22Rv1 (cell line): ENCODE measurements around the gene STOM.

ENCODE experiments used
- H3K27ac ChIP-seq: fragments of 450-650 bp; 2 replicates; pipeline ENCODE4 v1.5.1; 2017
- ZFX ChIP-seq: fragments of 450-650 bp; IDR thresholded peaks from 2 replicates; pipeline ENCODE4 v1.6.1; 2017; ENCODE audit warnings: antibody characterized with exemption, borderline replicate concordance
- TF ChIP-seq, protein P1 (sequence below): fragments of 450-650 bp; IDR thresholded peaks from 2 replicates; pipeline ENCODE4 v1.5.1; 2017; ENCODE audit warnings: mild to moderate bottlenecking

The STOM gene

DNA sequence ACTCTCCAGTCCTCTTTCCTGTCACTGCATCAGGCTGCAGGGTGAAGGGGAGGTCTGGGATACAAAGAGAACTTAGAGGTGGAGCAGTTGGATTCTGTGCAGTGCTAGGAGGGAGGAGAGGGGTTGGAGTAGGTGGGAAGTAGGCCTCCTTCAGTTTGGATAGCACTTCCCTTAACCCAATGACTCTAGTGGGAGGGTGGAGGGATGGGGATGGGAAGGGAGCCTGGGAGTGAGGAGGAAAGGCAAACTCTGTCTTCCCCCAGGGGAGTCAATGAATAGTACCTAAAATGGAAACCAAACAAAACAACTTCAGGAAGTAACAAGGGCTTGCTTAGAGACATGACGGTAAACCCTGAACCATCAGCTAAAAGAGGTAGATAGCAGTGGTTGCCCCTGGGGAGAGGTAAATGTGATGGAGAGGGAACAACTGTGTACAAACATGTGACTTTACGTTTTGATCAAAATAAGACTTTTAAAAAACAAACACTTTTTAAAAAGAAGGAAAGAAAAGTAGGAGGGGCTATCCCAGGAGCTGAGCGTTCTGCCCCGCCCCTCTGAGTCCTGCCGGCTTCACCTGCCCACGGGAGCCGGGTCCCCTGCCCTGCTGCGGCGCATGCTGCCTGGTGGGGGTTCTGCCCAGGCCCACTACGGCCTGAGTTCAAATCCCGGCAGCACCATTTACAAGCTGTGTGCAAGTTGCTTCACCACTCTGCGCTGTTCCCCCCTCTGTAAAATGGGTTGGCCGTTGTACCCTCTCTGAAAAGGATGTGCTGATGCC, 71.2 kb downstream of the STOM start:
- TF ChIP-seq ZFX = no peak
- TF ChIP-seq, protein P1, sequence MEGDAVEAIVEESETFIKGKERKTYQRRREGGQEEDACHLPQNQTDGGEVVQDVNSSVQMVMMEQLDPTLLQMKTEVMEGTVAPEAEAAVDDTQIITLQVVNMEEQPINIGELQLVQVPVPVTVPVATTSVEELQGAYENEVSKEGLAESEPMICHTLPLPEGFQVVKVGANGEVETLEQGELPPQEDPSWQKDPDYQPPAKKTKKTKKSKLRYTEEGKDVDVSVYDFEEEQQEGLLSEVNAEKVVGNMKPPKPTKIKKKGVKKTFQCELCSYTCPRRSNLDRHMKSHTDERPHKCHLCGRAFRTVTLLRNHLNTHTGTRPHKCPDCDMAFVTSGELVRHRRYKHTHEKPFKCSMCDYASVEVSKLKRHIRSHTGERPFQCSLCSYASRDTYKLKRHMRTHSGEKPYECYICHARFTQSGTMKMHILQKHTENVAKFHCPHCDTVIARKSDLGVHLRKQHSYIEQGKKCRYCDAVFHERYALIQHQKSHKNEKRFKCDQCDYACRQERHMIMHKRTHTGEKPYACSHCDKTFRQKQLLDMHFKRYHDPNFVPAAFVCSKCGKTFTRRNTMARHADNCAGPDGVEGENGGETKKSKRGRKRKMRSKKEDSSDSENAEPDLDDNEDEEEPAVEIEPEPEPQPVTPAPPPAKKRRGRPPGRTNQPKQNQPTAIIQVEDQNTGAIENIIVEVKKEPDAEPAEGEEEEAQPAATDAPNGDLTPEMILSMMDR = no peak
- no peak overlapping the region for H3K27ac ChIP-seq

DNA sequence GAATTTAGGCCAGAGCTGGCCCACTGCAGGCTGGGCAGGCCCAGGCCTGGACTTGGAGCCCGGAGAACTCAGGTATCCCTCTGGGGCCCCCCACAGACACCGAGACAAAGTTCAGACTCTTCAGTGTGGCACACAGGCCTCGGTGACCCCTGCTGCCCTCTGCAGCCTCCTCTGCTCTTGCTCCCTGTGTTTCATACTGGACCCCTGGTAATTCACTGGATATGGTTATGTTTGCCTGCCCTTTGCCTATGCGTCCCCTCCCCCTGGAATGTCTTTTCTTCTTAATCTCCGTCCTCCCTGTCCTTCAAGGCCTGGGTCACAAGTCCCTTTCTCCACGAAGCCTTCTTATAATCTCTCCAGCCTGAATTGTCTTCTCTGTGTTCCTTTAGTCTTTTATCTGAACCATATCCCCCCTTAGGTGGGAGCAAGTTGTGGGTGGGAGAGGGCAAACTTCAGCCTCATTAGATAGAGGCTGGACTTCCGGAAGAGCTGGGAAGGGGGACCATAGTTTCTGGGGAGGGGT, 72.0 kb downstream of the STOM start:
- TF ChIP-seq ZFX = no peak
- TF ChIP-seq, protein P1 = no peak

DNA sequence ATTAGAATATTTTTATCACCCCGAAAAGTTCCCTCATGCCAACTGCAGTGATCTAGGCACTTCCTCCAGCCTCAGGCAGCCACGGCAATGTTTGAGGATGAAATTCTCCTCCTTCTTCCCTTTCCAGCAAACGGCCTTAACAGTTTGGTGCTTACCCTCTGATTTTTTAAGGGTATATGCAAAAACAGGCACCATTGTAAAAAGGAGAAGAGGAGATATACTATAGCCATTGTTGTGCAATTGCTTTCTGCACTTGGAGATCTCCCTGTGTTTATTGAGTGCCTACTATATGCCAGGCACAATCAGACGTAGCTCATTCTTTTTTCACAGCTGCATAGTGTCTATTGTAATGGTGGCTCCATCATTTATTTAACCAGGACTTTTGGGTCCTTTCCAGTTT, 72.7 kb downstream of the STOM start:
- no peak overlapping the region for H3K27ac ChIP-seq
- TF ChIP-seq, protein P1 = no peak
- TF ChIP-seq ZFX = no peak

More for the DNA sequence above, 72.0 kb downstream of the STOM start:
- H3K27ac ChIP-seq = no peak overlapping the region

DNA sequence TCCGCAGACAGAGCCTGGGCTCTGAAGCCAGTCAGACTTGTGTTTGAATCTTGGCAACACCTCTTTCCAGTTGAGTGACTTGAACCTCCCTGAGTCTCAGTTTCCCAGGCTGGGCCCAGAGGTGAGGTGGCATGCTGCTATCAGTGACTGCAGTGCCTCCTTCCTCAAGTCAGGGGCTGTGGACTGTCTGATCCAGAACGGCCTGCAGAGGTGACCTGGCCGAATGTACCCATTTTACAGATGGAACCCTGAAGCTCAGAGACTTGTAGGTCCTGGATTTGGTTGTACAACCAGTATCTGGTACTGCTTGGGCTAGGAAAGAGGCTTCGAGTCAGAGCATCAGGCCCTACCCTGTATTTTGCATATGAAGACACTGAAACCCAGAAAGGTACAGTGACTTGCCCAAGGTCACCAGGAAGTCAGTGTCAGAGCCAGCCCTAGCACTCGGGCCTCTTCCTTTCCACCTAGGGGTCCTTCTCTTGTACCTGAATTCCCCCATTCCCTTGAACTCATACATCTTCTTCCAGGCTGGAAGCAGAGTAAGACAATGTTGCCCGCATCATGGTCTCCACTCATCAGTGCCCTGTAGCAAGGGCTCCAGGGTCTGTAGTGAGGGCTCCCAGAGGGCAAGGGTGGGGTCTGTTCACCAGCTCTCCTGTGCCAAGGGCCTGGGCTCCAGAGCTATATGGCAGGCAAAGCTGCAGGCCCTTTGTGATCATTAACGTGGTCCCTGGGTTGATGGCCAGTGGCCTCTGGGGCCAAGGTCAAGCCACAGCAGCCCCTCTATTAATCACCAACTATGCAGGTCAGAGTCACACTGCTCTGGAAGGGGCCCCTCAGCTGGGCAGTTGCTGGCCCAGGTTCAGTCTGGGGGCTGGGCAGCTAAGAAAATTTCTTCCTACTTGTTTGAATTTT, 73.6 kb downstream of the STOM start:
- no peak overlapping the region for H3K27ac ChIP-seq
- TF ChIP-seq ZFX = no peak
- TF ChIP-seq, protein P1 = no peak

DNA sequence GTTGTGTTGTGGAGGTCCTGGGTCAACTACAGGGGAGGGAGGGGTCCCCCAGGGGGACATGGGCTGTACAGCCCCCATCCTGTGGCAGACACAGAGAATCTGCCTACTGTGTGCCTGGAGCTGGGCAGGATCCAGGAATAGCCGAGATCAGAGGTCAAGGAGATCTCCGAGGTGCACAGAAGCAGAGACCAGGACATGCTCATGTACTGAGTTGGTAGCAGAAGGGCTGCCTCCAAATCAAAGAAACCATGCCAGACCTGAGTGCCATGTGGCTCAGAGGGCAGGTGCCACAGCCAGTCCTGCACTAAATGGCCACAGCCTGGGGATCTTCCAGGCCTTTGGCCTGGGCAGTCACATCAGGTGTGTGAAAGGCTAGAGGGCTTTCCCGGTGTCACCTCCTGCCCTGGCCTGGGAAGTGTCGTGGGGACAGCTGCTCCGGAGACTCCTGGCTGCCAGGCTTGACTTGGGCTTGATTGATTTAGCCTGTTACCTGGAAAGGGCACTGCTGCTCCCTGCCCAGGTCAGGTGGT, 74.3 kb downstream of the STOM start:
- H3K27ac ChIP-seq = no peak overlapping the region
- TF ChIP-seq, protein P1 = no peak
- TF ChIP-seq ZFX = no peak

DNA sequence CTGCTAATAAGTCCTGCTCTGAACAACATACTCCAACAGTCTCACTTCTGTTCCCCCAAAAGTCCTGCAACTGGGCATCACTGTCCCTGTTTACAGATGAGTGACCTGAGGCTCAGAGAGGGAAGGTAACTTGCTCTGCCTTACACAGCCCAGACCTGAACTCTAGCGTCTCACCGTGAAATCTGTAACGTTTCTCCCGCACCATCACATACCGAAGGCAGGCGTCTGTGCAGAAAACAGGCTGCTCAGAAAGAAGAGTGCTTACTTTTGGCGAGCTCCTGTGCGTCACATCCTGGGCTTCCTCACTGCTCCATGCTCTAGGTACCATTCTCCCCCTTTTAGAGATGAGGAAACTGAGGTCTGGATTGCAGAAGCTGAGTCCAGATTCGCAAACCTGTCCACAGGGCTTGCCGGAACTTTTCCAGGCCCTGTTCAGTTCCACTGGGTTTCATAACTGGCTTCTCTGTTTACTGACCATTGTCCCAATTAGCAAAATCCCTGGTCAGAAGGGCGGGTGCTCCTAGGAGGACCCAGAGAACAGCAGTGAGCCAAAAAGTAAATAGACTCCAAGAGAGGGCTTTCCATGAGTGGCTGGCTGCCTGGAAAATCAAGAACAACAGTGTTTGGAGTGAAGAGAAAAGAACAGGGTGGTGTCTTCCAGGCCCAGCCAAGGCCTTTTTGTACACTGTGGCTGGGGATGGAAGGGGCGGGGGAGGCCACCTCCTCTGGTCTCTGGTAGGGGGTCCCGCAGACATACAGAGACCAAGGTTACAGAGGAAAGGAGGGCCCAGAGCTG, 75.0 kb downstream of the STOM start:
- no peak overlapping the region for H3K27ac ChIP-seq
- TF ChIP-seq ZFX = no peak
- TF ChIP-seq, protein P1 = no peak
